SH-SY5Y (cell line): ENCODE results near the gene RNF222.

Experiments used
- GATA2 ChIP-seq: IDR thresholded peaks from 2 replicates; pipeline ENCODE4 v1.6.1; 2011; ENCODE audit warnings: mild to moderate bottlenecking, low read depth, low read length
- GATA3 ChIP-seq: IDR thresholded peaks from 2 replicates; pipeline ENCODE4 v1.6.1; 2011; ENCODE audit warnings: low read depth, mild to moderate bottlenecking, low read length, moderate library complexity

The RNF222 gene

GRCh38 chr17:8398980-8399379 lies 1.4 kb upstream of the RNF222 start:
- TF ChIP-seq GATA2 (no peak), GATA3 (no peak)

GRCh38 chr17:8393470-8394231 lies 4.0 kb downstream of the RNF222 start:
- no peak for TF ChIP-seq GATA2
- no peak for TF ChIP-seq GATA3

GRCh38 chr17:8392674-8393469 lies 4.8 kb downstream of the RNF222 start:
- no peak for TF ChIP-seq GATA3
- TF ChIP-seq GATA2 = no peak

DNA sequence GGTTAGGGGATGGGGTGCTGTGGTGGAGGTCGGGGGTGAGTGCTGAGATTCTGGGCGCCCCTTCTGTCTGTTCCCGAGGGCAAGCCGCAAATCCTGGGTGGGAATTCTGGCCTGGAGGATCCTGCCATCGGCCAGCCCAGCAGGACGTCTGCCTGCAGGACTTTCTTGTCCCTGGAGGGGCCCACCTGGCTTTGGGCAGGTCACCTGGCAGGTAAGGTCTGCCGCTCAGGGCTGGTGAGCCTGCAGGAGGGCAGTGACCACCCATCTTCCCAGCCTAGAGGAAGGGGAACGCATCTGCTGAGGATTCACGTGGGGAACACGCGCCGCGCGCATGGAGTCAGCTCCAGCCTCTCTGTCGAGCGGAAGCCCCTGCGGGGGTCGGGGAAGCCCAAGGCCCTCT lies 5.4 kb downstream of the RNF222 start:
- TF ChIP-seq GATA2 (no peak), GATA3 (no peak)

DNA sequence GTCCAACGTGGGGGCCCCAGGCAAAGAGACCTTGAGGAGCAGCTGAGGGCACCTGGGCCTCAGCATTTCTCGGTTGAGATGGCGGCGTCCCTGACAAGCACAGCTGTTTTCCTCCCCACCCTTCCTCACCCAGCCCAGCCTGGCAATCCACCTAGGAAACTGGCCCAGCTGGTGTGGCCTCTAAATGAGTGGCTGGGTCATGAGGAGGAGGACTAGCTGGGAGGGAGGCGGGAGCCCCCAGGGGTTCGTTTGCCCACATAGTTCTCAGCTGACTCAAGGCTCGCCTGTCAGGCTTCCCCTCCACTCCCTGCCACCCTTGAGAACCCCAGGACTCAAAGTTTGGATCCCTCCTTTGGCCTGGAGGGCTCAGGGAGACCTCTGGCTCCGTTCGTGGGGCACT lies 5.9 kb downstream of the RNF222 start:
- TF ChIP-seq GATA2 = no peak
- TF ChIP-seq GATA3 = no peak

GRCh38 chr17:8387914-8388651 lies 9.5 kb downstream of the RNF222 start:
- TF ChIP-seq GATA3 = no peak
- TF ChIP-seq GATA2 = no peak

GRCh38 chr17:8386841-8387240 lies 10.8 kb downstream of the RNF222 start:
- TF ChIP-seq GATA2 = no peak
- no peak for TF ChIP-seq GATA3

DNA sequence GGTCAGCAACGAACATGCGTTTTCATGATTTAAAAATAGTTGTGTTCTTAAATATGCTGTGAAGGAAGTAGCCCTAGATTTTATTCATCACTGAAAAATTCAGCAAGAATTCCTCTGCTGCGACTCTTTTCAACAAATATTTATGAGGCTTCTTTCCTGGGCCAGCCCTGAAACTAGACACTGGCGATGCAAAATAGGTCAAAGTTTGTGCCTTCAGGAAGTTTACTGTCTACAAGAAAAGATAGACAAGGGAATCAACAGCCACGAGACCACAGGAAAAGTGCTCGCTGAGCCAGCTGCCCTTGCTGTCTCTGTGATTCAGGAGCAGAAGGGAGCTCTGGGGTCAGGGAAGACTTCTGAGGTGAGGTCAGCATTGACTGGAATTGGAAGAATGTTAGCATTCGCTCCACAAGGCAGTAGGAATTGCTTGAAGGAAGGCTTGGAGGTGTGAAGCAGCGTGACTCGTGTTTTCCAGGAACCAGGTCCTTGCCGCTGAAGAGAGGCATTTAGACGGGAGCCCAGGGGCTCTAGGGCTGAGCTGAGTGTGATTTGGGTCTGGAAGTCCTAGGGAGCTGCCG lies 12.7 kb downstream of the RNF222 start:
- TF ChIP-seq GATA3 (no peak), GATA2 (no peak)

- TF ChIP-seq GATA3 (no peak), GATA2 (no peak)
Measured at GRCh38 chr17:8383143-8383822, 14.3 kb downstream of the RNF222 start, which contains the start of gene RPL26. TSS of gene RPL26 (minus strand) at chr17:8383193. CDS start at chr17:8382310, 883 bp downstream.

DNA sequence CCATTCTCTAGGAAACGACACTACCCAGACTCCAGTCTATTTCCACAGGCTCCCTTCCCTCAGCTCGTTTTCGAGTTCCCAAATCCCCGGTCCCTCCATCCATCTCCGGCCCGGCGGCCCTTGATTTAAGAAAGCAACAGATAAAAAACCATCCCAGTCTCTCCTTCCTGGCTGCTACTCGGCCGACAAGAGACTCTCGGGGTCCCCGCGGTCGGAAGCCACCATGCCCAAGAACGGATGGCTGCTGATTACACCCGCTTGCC lies 14.8 kb downstream of the RNF222 start:
- no peak for TF ChIP-seq GATA2

DNA sequence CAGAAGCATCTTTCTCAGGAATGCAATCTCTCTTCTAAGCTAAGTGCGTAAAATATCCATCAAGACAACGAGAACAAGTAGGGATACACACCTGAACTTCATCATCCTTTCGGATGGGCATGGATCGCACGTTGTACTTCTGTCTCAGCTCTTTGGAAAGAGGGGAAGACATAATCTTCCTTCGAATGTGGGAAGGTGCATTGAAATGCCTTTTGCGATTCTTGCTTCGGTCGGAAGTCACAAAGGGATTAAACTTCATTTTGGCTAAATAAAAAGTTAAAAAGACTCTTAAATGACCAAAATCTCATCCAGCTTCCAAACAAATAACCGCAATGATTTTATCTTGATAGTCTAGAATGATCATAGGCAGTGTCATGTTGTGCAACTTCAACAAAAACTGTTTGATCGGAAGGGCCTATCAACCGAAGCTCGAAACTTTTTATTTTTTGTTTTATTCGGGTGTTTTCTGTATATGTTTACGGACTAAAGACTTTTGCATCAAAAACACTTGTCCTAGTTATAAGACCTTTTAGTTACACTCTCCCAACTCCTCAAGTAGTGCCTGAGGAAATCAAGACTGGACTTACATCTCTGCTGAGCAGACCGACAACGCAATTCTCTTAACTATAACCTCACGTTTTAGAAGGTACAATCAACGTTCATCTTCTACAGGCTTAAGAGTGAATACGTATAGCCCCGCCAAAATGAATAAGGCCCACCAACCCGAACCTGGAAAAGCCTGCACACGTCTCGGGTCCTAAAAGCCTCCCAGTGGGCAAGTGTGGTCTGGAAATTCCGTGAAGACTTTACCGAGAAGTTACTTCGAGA lies 15.4 kb downstream of the RNF222 start:
- TF ChIP-seq GATA3 = no peak
- no peak for TF ChIP-seq GATA2

DNA sequence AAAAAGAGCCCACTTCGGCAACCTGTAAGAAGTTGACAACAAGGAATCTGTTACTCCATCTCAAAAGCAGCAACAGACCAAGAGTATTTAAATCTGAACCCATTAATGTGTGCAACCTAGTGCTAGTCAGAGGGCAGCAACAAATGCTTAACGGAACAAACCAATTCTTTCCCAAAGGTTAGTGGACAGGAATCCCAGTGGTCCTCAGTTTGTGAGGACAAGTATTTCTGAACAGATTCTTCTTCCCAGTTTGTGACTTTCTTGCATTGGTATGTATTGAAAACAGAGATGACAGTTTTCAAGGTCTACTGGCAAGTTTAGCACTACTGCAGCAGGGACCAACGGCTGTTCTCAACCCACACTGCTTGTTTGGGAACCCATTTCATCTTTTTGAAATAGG lies 17.6 kb downstream of the RNF222 start:
- TF ChIP-seq GATA2 (no peak), GATA3 (no peak)

DNA sequence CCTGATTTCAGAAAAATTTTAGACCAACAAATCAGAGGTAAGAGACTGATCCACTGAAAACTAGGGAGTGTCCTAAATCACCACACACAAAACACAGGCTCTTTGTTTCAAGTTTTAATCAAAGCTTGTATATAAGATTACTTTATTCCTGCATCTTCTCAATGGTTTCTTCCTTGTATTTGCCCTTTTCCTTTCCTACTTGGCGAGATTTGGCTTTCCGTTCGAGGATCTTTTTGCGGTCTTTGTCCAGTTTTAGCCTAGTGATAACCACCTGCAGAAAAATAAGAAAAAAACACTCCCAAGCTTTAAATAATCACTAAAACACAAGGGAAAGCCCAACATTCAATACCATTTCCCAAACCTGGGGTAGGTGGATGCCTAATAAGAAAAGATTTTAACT lies 20.2 kb downstream of the RNF222 start:
- TF ChIP-seq GATA2 = no peak
- TF ChIP-seq GATA3 = no peak
